CD14-positive monocyte (primary cell): ENCODE measurements around the gene KSR2. TPM values are rescaled to one million over a fixed set of nuclear protein-coding genes. Genes with fewer than 3 reads are reported as not detected.
A peak's percentile ranks its signal among the peaks of the same experiment; 100 is the strongest.

Experiments used
- DNase-seq, 3 donors: peaks; one replicate each; pipeline ENCODE4 v3.0.0-alpha.2; 2011 to 2022
- H2AFZ ChIP-seq: 2 replicates; pipeline ENCODE4 v1.6.0; 2012; ENCODE audit warnings: mild to moderate bottlenecking, low read depth, low read length, inconsistent platforms; ENCODE audit not compliant: insufficient read depth, poor library complexity, severe bottlenecking
- H3K27ac ChIP-seq, 2 donors: 1 replicate in 1 of 2; 2 replicates in 1 of 2; pipeline ENCODE4 v1.5.1; 2012 to 2013; ENCODE audit warnings: low read length in 2 of 2, control low read depth in 1 of 2, inconsistent platforms in 1 of 2, low read depth in 1 of 2, mild to moderate bottlenecking in 1 of 2
- H3K27me3 ChIP-seq, 2 donors: one replicate each; pipeline versions ENCODE4 v1.6.0 to v1.6.1; 2011 to 2013; ENCODE audit warnings: low read length in 2 of 2; ENCODE audit not compliant: control insufficient read depth in 2 of 2, insufficient read depth in 2 of 2
- H3K36me3 ChIP-seq, 2 donors: replicated peaks in 1 of 2; 1 replicate in 1 of 2; 2 replicates in 1 of 2; pipeline versions ENCODE4 v1.5.1 to v1.6.1; 2012 to 2013; ENCODE audit warnings: low read length in 2 of 2, control low read depth in 1 of 2, inconsistent platforms in 1 of 2, mild to moderate bottlenecking in 1 of 2; ENCODE audit not compliant: insufficient read depth in 2 of 2, control insufficient read depth in 1 of 2
- H3K4me1 ChIP-seq, 2 donors: 1 replicate in 1 of 2; 2 replicates in 1 of 2; pipeline versions ENCODE4 v1.5.1 to v1.6.1; 2012 to 2013; ENCODE audit warnings: low read length in 2 of 2, control low read depth in 1 of 2, inconsistent platforms in 1 of 2, mild to moderate bottlenecking in 1 of 2, moderate library complexity in 1 of 2; ENCODE audit not compliant: insufficient read depth in 2 of 2, control insufficient read depth in 1 of 2
- H3K4me2 ChIP-seq: replicated peaks from 2 replicates; pipeline ENCODE3; 2012; ENCODE audit warnings: low read length, moderate library complexity, mild to moderate bottlenecking; ENCODE audit not compliant: poor library complexity, severe bottlenecking; ENCODE audit errors: extremely low read depth
- H3K4me3 ChIP-seq, 3 experiments: fragments of 200-600 bp in 1 of 3; sonication (generic) in 1 of 3; replicated peaks in 1 of 3; 1 replicate in 2 of 3; 2 replicates in 1 of 3; pipeline ENCODE4 v1.5.1; 2011 to 2013; ENCODE audit warnings: low read length in 3 of 3, mild to moderate bottlenecking in 3 of 3, control low read depth in 2 of 3, low read depth in 2 of 3, inconsistent platforms in 1 of 3, moderate library complexity in 1 of 3
- H3K79me2 ChIP-seq: 2 replicates; pipeline ENCODE4 v1.6.0; 2012; ENCODE audit warnings: mild to moderate bottlenecking, control low read depth, inconsistent platforms, low read length, moderate library complexity; ENCODE audit not compliant: insufficient read depth
- H3K9ac ChIP-seq: 2 replicates; pipeline ENCODE4 v1.6.0; 2017; ENCODE audit warnings: low read length, mild to moderate bottlenecking; ENCODE audit not compliant: insufficient read depth, poor library complexity, severe bottlenecking
- H3K9me3 ChIP-seq, 2 donors: replicated peaks in 1 of 2; 1 replicate in 1 of 2; 2 replicates in 1 of 2; pipeline versions ENCODE4 v1.5.1 to v1.6.1; 2012 to 2013; ENCODE audit warnings: low read length in 2 of 2, control low read depth in 1 of 2; ENCODE audit not compliant: control insufficient read depth in 1 of 2, insufficient read depth in 1 of 2
- H4K20me1 ChIP-seq: 2 replicates; pipeline ENCODE4 v1.6.0; 2012; ENCODE audit warnings: mild to moderate bottlenecking, low read length, control low read depth, moderate library complexity; ENCODE audit not compliant: insufficient read depth
- H3K27ac Mint-ChIP-seq, 7 donors: one replicate each; pipeline ENCODE4 v1.8.0; 2020; ENCODE audit warnings: mild to moderate bottlenecking in 7 of 7, mixed read lengths in 7 of 7, moderate library complexity in 6 of 7, inconsistent platforms in 2 of 7
- H3K27me3 Mint-ChIP-seq, 3 donors: one replicate each; pipeline ENCODE4 v1.8.0; 2021 to 2022; ENCODE audit warnings: low read depth in 3 of 3, mild to moderate bottlenecking in 3 of 3, mixed read lengths in 3 of 3, moderate library complexity in 3 of 3, inconsistent platforms in 1 of 3
- H3K36me3 Mint-ChIP-seq, 2 donors: one replicate each; pipeline ENCODE4 v1.8.0; 2020; ENCODE audit warnings: mixed read lengths in 2 of 2, inconsistent platforms in 1 of 2, mild to moderate bottlenecking in 1 of 2
- H3K4me1 Mint-ChIP-seq: one replicate; pipeline ENCODE4 v1.8.0; 2020; ENCODE audit warnings: mild to moderate bottlenecking, mixed read lengths
- H3K4me3 Mint-ChIP-seq, 2 donors: one replicate each; pipeline ENCODE4 v1.8.0; 2020; ENCODE audit warnings: mild to moderate bottlenecking in 2 of 2, mixed read lengths in 2 of 2, moderate library complexity in 1 of 2
- H3K9me3 Mint-ChIP-seq, 7 donors: one replicate each; pipeline ENCODE4 v1.8.0; 2020 to 2022; ENCODE audit warnings: mixed read lengths in 7 of 7, mild to moderate bottlenecking in 6 of 7, moderate library complexity in 6 of 7, inconsistent platforms in 2 of 7
- CTCF ChIP-seq: fragments of 200-600 bp; IDR thresholded peaks from one replicate; pipeline ENCODE4 v1.8.0; 2022; ENCODE audit warnings: antibody characterized with exemption, mild to moderate bottlenecking
- WGBS: methylation state at CpG from one replicate; pipeline ENCODE4 v1.1.5; 2013; ENCODE audit warnings: missing lambda C conversion rate; ENCODE audit not compliant: insufficient coverage; 5-methylcytosine and 5-hydroxymethylcytosine counted together
- intact Hi-C, 2 donors: fragments of 100-400 bp; cut with micrococcal nuclease; formaldehyde crosslinking; loops; one replicate each; pipeline versions ENCODE4 v1.15.0 to v1.15.1; 2023
- polyA plus RNA-seq, 3 donors: library from polyadenylated mRNA; depleted of rRNA in 1 of 3; unstranded in 2 of 3; stranded (reverse) in 1 of 3; fragments of 300-500 nt in 2 of 3; fragments of >200 nt in 1 of 3; fragmentation: Illumina TruSeq in 2 of 3; gene quantifications; 1 replicate in 2 of 3; 2 replicates in 1 of 3; pipeline ENCODE4 v1.2.3, GENCODE V29; 2012 to 2021

Gene KSR2
- polyA plus RNA-seq, 3 donors, result not detected

- Mint-ChIP-seq H3K4me1 (no peaks in the 10 kb centered on the region), H3K36me3 (no peaks in the 10 kb centered on the region), H3K27ac (no peak overlapping the region), H3K4me3 (peak overlapping the region in 1 of 2 donors; percentile 40), H3K27me3 (peaks cover 4 to 9% (median 8%) of the 10 kb centered on the region in 3 donors), H3K9me3 (peaks cover 3 to 14% (median 6%) of the 10 kb centered on the region in 7 donors)
- Histone ChIP-seq H3K27me3 (no peaks in the 10 kb centered on the region), H3K9me3 (peaks cover 7 to 8% of the 10 kb centered on the region in 2 donors), H4K20me1 (no peaks in the 10 kb centered on the region), H3K4me1 (no peaks in the 10 kb centered on the region), H3K4me3 (no peak overlapping the region), H3K4me2 (no peak overlapping the region), H2AFZ (no peak overlapping the region), H3K9ac (no peak overlapping the region), H3K79me2 (no peaks in the 10 kb centered on the region), H3K27ac (no peak overlapping the region), H3K36me3 (no peaks in the 10 kb centered on the region)
- intact Hi-C loops, result no loop called here
- no peak for DNase-seq
- TF ChIP-seq CTCF, result no peak
Observed at GRCh38 chr12:117467588-117467987, 501.2 kb downstream of the KSR2 start.

GRCh38 chr12:117466677-117467362 is 502.0 kb downstream of the KSR2 start:
- no peaks in the 10 kb centered on the region for H3K79me2 ChIP-seq
- H3K4me2 ChIP-seq, result no peak overlapping the region
- no peak for DNase-seq
- Mint-ChIP-seq H3K4me3 (no peak overlapping the region), H3K36me3 (no peaks in the 10 kb centered on the region), H3K9me3 (peaks cover 3 to 14% (median 8%) of the 10 kb centered on the region in 7 donors), H3K4me1 (no peaks in the 10 kb centered on the region), H3K27ac (no peak overlapping the region), H3K27me3 (peaks cover 5 to 10% (median 8%) of the 10 kb centered on the region in 3 donors)
- no peak overlapping the region for H3K27ac ChIP-seq
- intact Hi-C loops, result no loop called here
- no peak overlapping the region for H2AFZ ChIP-seq
- no peak overlapping the region for H3K4me3 ChIP-seq
- H3K27me3 ChIP-seq, result no peaks in the 10 kb centered on the region
- 86% methylated on average over 18 of the region's 20 CpGs for WGBS
- H4K20me1 ChIP-seq, result no peaks in the 10 kb centered on the region
- no peak overlapping the region for H3K9ac ChIP-seq
- TF ChIP-seq CTCF, result no peak
- no peaks in the 10 kb centered on the region for H3K36me3 ChIP-seq
- H3K9me3 ChIP-seq, result peaks cover 7 to 8% of the 10 kb centered on the region in 2 donors
- H3K4me1 ChIP-seq, result no peaks in the 10 kb centered on the region
